ENCODE results near the gene PLD4. TPM values are rescaled to one million over a fixed set of nuclear protein-coding genes. Genes with fewer than 3 reads are reported as not detected.

Gene PLD4
- total and polyA plus RNA-seq, 9 of the 15 experiments (the other 6 are each of a cell fraction or from before 2014, with no cell fraction given) = 0.18 to 0.24 TPM; not detected in 7

GRCh38 chr14:104942586-104942985, 17.9 kb downstream of the PLD4 start (continued):
- TF ChIP-seq ZNF407 (IDR thresholded peaks at IDR 0.05; ENCODE audit: low read depth) (no peak), MECOM (CRISPR knock-in tag; IDR thresholded peaks at IDR 0.05) (no peak), IFI16 (CRISPR knock-in tag; IDR thresholded peaks at IDR 0.05) (no peak), HCFC1 (IDR thresholded peaks at IDR 0.05; ENCODE audit: low read depth, low read length) (no peak), ZNF436 (CRISPR knock-in tag; IDR thresholded peaks at IDR 0.05) (no peak), ARID2 (IDR thresholded peaks at IDR 0.05) (no peak), NFE2L1 (tag; IDR thresholded peaks at IDR 0.05; ENCODE audit: borderline replicate concordance, low read depth) (no peak), ZNF212 (CRISPR knock-in tag; IDR thresholded peaks at IDR 0.05) (no peak), ATF1 (CRISPR knock-in tag; IDR thresholded peaks at IDR 0.05) (no peak), ATF1 (tag; IDR thresholded peaks at IDR 0.05) (no peak), KAT8 (IDR thresholded peaks at IDR 0.05; ENCODE audit: low read depth) (no peak)
- TF ChIP-seq, protein P1, sequence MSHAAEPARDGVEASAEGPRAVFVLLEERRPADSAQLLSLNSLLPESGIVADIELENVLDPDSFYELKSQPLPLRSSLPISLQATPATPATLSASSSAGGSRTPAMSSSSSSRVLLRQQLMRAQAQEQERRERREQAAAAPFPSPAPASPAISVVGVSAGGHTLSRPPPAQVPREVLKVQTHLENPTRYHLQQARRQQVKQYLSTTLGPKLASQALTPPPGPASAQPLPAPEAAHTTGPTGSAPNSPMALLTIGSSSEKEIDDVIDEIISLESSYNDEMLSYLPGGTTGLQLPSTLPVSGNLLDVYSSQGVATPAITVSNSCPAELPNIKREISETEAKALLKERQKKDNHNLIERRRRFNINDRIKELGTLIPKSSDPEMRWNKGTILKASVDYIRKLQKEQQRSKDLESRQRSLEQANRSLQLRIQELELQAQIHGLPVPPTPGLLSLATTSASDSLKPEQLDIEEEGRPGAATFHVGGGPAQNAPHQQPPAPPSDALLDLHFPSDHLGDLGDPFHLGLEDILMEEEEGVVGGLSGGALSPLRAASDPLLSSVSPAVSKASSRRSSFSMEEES (CRISPR knock-in tag; IDR thresholded peaks at IDR 0.05) = no peak
- TF ChIP-seq, protein P2, sequence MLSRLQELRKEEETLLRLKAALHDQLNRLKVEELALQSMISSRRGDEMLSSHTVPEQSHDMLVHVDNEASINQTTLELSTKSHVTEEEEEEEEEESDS (CRISPR knock-in tag; IDR thresholded peaks at IDR 0.05) = no peak
- TF ChIP-seq, protein P3, sequence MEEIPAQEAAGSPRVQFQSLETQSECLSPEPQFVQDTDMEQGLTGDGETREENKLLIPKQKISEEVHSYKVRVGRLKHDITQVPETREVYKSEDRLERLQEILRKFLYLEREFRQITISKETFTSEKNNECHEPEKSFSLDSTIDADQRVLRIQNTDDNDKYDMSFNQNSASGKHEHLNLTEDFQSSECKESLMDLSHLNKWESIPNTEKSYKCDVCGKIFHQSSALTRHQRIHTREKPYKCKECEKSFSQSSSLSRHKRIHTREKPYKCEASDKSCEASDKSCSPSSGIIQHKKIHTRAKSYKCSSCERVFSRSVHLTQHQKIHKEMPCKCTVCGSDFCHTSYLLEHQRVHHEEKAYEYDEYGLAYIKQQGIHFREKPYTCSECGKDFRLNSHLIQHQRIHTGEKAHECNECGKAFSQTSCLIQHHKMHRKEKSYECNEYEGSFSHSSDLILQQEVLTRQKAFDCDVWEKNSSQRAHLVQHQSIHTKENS (CRISPR knock-in tag; IDR thresholded peaks at IDR 0.05) = no peak
